Activated CD4-positive, alpha-beta T cell treated with anti-CD3 and anti-CD28 coated beads for 4 hours (primary cell): Measurements from ENCODE around the gene C11orf91.
"Not testable (repeated sequence)": the region's sequence is repeated elsewhere in the genome, so short reads cannot be mapped to it uniquely, and the experiment has no call there.

ENCODE experiments used
- DNase-seq, 2 donors: peaks; one replicate each; pipeline ENCODE4 v3.0.0-alpha.2; 2020

Gene C11orf91

DNA sequence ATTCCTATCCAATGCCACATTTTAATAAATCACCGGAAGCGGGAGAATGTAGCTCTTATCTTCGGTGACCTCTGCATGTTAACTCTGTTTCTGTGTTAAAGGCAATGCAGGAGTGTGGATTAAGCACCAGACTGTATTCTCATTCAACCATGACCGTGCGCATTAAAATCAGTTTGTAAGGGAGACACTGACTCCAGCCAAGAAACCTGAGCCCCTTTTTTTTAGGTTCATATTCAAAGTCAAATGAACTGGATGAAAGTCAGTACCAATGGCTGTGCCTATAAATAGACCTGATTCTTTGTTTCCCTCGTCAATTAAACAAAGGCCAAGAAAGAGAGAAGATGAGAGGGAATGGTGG, 32.2 kb downstream of the C11orf91 start:
- DNase-seq = no peak

DNA sequence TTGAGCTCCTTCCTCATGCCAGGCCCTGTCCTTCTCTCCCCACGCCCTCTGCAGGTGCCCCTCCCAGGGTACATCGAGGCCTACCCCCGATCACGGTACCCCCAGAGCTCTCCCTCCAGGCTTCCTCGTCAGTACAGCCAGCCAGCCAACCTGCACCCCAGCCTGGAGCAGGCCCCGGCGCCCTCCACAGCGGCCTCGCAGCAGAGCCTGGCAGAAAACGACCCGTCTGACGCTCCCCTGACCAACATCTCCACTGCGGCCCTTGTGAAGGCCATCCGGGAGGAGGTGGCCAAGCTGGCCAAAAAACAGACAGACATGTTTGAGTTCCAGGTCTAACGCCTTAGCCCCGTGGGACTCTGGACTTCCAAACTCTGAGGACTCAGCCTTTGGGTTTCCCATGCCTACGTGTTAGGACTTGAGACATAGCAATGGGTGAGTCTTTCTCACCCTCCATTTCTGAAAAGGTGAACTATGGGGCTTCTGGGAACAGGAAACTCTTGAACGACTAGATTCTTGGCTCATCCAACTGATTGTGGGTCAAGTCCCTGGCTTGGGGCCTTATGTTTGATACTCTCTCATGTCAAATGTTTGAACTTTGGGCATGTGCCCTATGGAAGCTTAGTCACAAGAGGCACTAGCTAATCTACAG, 32.7 kb downstream of the C11orf91 start:
- DNase-seq = no peak

DNA sequence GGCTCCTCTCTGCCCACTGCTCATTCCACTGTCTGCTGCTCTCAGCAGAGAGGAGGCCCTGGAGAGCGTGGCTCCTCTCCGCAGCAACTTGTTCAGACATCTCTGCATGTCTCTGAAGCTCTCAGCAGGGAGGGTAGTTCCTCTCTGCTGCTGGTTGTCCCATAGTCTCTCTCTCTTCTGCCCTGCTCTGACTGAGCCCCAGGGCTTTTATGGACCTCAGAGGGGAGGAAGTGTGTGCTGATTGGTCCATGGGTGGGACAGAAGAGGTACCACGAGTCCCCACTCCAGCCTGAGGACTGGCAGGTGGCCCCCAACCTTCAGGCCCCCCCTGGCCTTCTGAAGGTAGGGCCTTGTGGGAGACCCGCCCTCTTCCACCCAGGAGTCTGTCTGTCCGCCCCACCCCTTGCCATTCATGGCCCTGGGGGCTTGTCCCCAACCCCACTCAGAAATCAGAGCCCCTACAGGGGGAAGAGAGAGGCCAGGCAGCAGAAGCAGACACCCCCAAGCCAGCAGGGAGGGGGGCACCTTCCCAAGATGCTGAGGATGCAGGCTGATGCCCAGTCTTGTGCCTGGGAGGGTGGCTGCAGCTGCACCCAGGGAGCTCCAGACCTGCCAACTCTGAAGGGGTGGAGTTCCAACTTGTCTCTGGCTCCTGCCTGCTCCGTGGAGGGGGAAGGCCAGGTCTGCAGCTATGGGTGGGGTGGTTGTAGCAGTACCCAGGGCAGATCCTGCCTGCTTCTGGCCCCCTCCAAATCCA, 35.1 kb downstream of the C11orf91 start:
- no peak for DNase-seq

DNA sequence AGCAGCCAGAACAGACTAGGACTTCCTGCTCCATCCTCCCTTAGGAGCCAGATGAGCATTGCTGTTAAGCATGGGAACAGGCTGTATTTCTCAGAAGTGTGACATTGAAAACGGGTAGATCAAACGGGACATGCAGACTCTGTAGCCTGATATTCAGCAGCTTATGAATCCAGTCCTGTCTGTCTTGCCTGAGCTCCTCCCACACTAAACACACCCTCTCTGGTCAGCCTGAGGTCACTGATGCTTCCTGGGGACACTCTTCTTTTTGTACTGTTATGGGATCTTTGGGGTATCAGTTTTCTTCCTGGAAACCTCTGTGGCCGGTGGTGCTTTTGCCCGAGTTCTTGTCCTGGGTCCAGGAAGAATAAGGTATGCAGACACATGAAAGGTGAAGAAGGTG, 35.8 kb downstream of the C11orf91 start:
- DNase-seq = no peak

DNA sequence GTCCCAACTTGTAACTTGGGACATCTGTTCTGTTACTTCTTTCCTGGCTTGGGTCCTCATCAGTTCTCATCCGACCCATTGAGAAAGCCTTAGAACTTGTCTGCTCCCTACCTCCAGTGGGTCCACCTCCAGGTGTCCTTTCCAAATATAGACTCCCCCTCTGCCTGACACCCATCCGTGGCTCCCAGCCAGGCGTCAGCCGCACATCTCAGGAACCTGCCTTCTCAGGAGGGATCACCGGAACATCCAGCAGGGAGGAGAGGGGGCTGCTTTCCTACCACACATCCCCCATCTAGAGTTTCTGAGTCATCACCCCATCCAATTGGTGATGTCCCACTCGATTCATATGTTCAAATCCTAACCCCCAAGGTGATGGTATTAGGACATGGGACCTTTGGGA, 36.5 kb downstream of the C11orf91 start:
- no peak for DNase-seq

DNA sequence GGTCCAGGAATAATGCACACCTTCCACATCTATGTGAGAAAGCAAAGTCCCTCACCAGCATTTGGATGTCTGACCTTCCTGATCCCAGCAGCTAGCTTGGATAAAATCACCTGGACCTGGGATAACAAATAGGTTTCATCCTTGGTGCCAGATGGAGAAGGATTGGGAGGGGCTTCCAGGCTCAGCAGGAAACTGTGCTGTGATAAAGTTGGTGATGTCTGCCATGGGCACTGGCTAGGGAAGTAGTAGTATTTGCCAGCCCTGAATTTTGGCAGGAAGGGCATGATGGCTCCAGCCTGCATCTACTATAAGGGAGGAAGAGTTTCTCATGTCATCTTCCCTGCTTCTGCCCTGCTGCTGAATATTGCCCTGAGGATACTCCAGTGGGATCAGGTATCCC, 37.5 kb downstream of the C11orf91 start:
- no peak for DNase-seq

DNA sequence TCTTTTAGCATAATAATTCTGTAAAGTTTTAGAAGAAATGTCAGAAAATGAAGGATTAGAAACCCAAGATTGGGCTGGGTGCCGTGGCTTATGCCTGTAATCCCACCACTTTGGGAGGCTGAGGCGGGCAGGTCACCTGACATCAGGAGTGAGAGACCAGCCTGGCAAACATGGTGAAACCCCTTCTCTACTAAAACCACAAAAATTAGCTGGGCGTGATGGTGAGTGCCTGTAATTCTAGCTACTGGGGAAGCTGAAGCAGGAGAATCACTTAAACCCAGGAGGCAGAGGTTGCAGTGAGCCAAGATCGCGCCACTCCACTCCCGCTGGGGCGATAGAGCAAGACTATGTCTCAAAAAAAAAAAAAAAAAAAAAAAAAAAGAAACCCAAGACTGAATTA, 39.1 kb downstream of the C11orf91 start:
- not testable (repeated sequence) for DNase-seq

DNA sequence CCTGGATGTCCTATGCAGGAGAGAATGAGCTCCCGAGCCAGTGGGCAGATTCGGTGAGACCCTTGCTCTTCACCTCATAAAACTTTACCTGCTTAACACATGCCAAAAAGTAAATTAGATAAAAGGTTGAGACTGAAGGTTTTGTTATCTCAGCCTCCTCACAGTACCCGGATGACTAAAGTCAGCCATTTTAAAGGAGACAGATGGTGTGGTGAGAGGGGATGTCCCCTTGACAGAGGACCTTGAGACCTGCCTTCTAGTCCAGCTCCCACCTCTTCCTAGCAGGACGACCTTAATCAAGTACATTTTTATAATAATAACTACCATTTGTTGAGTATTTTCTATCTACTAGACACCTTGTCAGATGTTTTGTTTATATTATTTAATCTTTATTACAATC, 39.7 kb downstream of the C11orf91 start:
- DNase-seq = no peak

DNA sequence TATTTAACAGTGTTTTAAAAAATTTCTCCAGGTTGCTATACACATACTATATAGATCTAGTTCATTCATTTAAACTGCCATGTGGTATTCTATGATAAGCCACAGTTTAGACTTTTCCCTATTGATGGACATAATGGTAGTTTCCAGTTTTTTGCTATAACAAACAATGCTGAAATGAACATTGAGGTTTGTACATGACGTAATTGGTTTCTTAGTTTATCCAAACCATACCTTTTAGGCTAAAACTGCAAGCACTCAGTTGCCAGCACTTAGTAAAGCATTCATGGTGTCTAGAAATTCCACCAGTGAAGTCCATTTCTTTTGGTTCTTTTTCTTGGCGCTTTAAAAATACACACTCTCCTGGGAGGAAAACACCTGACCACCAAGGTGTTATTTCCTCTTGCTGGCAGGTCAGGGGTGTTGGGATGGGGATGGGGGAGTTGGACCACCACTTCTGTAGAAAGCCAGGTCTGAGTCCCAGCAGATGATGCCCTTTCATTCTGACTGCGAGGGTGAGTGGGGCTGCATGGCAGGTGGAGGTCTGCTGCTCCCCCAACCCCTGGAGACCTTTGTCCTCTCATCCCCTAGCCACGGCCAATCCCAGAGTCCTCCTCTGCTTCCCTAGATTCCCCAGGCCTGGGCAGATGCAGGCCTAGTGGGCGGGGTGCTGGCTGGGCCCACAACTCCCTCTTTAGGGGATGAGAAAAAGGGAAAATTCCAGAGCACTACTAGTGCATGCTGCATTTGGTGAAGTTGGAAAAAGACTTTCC, 41.1 kb downstream of the C11orf91 start:
- no peak for DNase-seq

DNA sequence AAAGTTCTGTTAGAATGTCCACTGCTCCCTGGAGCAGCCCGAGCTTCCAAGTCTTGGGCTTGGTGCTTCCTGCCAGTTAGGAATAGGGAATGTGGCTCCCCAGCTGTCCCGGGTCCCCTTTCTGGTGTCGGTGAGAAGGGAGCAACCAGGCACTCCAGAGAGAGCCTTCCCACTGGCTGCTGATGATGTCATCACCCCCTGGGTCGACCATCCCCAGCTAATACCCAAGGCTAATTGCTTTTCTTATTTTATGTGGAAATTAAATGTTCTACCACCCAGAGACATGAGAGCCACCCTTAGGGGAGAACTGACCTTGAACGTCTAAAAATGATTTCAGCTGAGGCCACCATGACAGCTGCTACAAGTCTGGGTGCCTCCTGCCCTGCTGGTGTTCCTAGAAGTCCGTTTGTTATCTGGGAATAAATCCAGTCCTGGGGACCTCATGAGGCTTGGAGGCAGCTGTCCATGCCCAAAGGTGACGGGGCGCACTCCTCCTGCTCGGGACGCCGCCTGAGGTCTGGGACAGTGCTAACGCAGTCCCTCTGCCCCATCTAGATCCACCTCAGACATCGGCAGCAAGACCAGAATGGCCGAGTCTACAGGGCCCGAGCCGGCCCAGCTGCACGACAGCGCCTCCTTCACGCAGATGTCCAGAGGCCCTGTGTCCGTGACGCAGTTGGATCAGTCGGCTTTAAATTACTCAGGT, 42.3 kb downstream of the C11orf91 start:
- DNase-seq = no peak

DNA sequence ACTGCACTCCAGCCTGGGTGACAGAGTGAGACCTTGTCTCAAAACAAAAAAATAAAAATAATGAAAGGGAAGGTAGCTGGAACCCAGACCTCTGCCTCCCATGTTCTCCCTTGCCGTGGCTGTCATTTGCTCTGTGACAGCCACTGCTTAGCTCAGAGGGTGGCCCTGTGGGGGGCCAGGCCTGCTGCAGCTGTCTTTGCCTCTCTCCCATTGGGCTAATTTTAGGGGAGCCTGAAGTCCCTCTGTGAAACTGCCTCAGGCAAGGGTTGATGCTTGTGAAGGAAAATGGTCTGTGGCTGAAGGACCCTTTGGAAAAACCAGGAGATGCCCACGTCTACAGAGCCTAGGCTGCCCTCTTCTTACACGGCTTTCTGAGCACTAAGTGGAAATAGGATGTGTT, 42.9 kb downstream of the C11orf91 start:
- DNase-seq = no peak

DNA sequence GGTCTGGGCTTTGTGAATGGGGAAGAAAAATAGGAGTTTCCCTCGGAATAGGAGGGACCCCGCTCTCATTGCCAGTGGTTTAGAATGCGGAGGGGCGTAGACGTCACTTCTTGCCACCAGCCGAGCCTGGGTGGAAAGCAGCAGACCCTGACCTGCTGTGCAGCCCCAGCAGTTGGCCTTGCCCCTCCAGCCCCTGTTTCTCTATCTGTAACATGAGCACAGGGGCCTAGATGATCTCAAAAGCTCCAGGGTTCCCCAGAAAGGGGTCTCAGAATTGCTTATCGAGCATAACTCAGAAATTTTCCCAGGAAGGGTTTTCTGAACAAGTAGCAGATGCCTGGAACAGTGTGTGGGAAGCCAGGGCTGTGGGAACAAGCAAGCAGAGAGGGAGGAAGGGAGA, 43.9 kb downstream of the C11orf91 start:
- DNase-seq = no peak

DNA sequence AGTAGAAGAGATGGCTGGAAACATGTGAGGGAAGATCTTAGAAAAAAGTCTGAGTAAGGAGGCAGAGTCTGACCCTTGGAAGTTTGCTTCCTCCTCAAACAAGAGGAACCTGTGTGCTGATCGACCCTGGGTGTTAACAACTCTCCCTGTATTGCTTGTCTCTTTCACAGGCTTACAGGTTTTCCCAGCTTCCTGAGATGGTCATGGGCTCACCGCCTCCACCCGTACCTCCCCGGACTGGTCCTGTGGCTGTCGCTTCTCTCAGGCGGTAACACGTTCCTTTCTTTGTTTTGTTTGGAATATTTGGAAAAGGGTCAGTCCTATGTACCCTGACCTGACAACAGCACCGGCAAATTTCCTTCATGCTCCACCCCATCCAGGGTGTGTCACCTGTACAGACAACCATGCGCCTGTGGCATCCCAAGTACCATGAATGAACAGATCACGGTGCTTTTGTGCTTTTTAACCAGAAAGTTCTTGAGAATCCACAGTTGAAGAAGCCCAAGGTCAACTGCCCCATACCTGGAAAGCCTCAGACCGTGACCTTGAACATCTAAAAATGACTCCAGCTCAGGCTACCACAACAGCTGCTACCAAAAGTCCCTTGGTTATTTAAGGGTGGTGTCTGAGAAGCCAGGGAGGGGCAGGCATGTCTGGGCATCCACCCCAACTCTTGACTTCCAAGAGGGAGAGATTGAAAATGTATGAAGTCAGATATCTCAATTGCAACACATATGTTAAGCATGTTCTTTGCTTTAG, 44.6 kb downstream of the C11orf91 start:
- DNase-seq = no peak

DNA sequence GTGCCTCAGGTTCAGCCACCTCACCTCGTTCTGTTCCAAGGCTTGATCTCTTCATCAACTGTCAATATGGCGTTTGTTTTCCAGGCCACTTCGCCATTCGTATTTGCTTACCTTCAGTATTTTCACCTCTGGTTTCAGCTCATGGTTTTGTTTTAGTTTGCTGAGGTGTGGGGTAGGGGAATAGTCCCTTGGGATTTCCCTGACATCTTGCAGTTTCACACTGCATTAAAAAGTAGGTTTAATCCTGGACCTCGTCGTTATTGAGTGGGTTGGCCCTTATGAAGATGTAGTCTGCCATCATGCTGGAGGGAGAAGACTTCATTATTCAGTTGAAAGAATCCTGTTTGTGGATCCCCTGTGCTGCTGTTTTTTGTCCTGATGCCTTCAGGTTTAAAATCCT, 46.0 kb downstream of the C11orf91 start:
- no peak for DNase-seq

DNA sequence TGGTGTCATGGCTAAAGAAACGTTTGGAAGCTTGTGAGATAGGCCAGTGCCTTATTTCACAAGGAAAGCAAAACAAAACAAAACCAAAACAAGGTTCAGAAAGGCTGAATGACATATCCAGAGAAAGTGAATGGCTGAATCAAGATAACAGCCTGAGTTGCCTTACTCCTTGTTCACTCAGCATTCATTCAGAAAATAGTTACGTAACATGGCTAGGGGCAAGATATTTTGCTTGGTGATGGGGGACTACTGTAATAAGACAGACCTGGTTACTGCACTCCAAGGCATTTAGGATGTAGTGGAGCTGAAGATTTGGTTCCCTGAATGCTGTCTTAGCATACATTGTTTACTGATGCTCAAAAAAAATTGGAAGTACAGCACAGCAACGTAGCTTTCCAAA, 47.7 kb downstream of the C11orf91 start:
- DNase-seq = no peak

DNA sequence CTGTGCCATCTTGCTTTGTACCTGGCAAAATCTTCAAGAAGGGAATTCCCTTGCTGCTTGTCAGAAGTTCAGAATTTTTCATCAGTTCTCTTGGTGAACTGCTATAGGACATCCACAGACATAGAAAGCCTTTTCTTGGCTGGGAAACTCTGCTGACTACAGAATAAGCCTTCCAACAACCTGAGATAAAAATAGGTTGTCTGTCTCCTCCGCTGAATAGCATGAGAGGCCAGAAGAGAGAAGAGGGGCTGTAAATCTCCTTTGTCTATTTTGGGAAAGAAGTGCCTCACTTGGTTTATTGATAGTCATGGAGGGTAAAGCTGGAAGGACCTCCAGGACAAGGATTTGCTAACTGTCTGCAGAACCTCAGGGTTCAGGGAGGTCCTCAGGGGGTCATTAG, 48.2 kb downstream of the C11orf91 start:
- no peak for DNase-seq

DNA sequence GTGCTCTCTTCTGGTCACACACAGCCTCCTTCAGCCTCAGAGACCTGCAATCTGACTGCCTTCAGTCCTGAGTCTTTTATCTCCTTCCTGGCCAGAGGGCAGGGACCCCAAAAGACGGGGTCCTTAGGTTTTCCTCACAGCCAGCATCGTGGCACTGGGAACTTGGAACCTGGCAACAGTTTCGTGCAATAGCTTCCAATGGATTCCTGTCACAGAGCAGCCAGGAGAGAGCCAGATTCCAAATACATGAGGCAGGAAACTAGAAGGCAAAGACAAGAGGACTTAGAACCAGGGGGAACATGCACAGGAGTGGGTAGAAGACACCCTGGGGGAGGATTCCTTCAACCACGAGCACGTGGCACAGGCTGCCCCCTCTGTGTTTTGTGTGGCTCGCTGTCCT, 48.6 kb downstream of the C11orf91 start:
- no peak for DNase-seq

DNA sequence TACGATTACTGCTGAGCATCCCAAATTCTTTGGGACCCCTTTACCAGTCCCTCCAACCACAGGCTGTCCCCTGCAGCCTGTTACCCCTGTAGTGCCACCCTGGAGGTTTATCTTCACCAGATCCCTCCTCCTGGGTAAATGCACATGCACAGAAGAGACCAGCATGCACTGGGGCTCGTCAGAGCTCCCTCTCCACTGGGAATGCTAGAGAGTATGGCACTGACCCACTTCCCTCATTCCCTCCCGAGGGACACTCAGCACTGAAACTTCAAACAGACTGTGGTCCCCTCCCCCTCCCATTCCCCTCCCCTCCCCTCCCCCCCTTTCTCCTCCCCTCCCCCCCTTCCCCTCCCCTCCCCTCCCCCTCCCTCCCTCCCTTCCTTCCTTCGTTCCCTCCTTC, 49.1 kb downstream of the C11orf91 start:
- no peak for DNase-seq

DNA sequence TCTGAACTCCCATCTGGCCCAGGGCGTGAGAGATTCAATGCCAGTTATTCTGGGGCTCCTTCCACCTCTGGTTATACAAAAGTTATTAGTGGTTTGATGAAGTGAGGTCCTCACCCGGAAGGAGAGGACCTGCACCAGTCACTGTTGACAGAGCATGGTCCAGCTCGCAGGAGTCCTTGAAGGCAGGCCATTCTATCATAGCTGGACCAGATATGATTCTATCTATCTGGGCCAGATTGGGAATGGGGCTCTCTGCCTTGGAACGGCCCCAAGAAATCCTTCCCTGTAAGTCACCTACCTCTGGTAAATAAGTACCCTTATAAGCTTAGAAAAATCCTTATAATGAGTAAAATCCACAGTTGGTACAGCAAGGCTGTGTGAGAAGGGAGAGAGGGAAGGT, 50.7 kb downstream of the C11orf91 start:
- DNase-seq = no peak
